Astrocyte (in vitro differentiated cells and primary cell): Measurements from ENCODE around the gene HAPLN2.

Source experiments
- EZH2 ChIP-seq: IDR thresholded peaks from 2 replicates; pipeline ENCODE4 v1.6.1; 2012; ENCODE audit warnings: mild to moderate bottlenecking, low read length, inconsistent platforms; ENCODE audit not compliant: insufficient read depth
- TF ChIP-seq, protein P1 (sequence below): IDR thresholded peaks from 2 replicates; pipeline ENCODE4 v1.5.1; 2011; ENCODE audit warnings: low read depth, mild to moderate bottlenecking, inconsistent platforms, low read length, moderate library complexity; ENCODE audit not compliant: insufficient read depth

GRCh38 chr1:156644146-156644545 is 24.9 kb downstream of the HAPLN2 start:
- TF ChIP-seq, protein P1, sequence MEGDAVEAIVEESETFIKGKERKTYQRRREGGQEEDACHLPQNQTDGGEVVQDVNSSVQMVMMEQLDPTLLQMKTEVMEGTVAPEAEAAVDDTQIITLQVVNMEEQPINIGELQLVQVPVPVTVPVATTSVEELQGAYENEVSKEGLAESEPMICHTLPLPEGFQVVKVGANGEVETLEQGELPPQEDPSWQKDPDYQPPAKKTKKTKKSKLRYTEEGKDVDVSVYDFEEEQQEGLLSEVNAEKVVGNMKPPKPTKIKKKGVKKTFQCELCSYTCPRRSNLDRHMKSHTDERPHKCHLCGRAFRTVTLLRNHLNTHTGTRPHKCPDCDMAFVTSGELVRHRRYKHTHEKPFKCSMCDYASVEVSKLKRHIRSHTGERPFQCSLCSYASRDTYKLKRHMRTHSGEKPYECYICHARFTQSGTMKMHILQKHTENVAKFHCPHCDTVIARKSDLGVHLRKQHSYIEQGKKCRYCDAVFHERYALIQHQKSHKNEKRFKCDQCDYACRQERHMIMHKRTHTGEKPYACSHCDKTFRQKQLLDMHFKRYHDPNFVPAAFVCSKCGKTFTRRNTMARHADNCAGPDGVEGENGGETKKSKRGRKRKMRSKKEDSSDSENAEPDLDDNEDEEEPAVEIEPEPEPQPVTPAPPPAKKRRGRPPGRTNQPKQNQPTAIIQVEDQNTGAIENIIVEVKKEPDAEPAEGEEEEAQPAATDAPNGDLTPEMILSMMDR: no peak
- no peak for TF ChIP-seq EZH2
